Erythroblast (primary cell): Measurements from ENCODE around the gene FAIM2.

ENCODE experiments used
- GATA1 ChIP-seq: IDR thresholded peaks from 2 replicates; pipeline ENCODE4 v1.6.1; 2011; ENCODE audit warnings: low read depth, mild to moderate bottlenecking, control low read depth, low read length, moderate library complexity
- POLR2A ChIP-seq: IDR thresholded peaks from 2 replicates; pipeline ENCODE4 v1.6.1; 2011; ENCODE audit warnings: mild to moderate bottlenecking, low read length

- TF ChIP-seq POLR2A (no peak), GATA1 (no peak)
Observed at GRCh38 chr12:49928471-49928870, 24.8 kb upstream of the FAIM2 start.
